Upper lobe of right lung (tissue), 1 donor: ENCODE data around the gene ARHGAP15. TPM values are rescaled to one million over a fixed set of nuclear protein-coding genes. Genes with fewer than 3 reads are reported as not detected.
A peak's percentile ranks its signal among the peaks of the same experiment; 100 is the strongest.

Experiments used
- ATAC-seq: fragments of 200-7000 bp; cut with Tn5 transposase; one replicate; pipeline ENCODE4 v1.9.1; 2020; ENCODE audit warnings: mild to moderate bottlenecking, moderate library complexity
- DNase-seq: peaks from one replicate; pipeline ENCODE4 v3.0.0-alpha.2; 2020
- H3K27ac ChIP-seq: fragments of 200-600 bp; one replicate; pipeline ENCODE4 v1.8.0; 2022
- H3K27me3 ChIP-seq: fragments of 200-600 bp; one replicate; pipeline ENCODE4 v1.8.0; 2022; ENCODE audit warnings: mild to moderate bottlenecking
- H3K36me3 ChIP-seq: fragments of 200-600 bp; one replicate; pipeline ENCODE4 v1.8.0; 2022
- H3K4me1 ChIP-seq: fragments of 200-600 bp; one replicate; pipeline ENCODE4 v1.8.0; 2022
- H3K4me3 ChIP-seq: fragments of 200-600 bp; one replicate; pipeline ENCODE4 v1.8.0; 2022; ENCODE audit warnings: mild to moderate bottlenecking
- H3K9me3 ChIP-seq: fragments of 200-600 bp; one replicate; pipeline ENCODE4 v1.8.0; 2022
- intact Hi-C: fragments of 100-400 bp; cut with DNase I; formaldehyde crosslinking; loops from one replicate; pipeline ENCODE4 v1.11.0; 2022
- long read RNA-seq: library from polyadenylated mRNA; unstranded; transcript quantifications from one replicate; pipeline ENCODE4 v2.0.0, GENCODE V29; 2021
- total RNA-seq: library from RNA; stranded (reverse); fragmentation: NEBNext Ultra II Directional; extraction: Animal tissue kit (Norgen Biotek cat#: 25700); gene quantifications from one replicate; pipeline ENCODE4 v1.2.1, GENCODE V29; 2021
- TF ChIP-seq, protein P1 (sequence below): fragments of 200-600 bp; IDR thresholded peaks from one replicate; pipeline ENCODE4 v1.8.0; 2022; ENCODE audit warnings: antibody characterized with exemption
- donor health status: DM: no; HTN: yes; CAD: no; lungs with severe emphysema.

ARHGAP15 gene
- total RNA-seq, result 19.2 TPM
- long read RNA-seq, transcript ARHGAP15-201 (14 exons, 1,775 nt), result major isoform, 6 of 17 reads
- long read RNA-seq, partial matches to known transcripts, result 2 of 17 reads
- long read RNA-seq, other reads (novel, unspliced or antisense), result 8 of 17 reads

DNA sequence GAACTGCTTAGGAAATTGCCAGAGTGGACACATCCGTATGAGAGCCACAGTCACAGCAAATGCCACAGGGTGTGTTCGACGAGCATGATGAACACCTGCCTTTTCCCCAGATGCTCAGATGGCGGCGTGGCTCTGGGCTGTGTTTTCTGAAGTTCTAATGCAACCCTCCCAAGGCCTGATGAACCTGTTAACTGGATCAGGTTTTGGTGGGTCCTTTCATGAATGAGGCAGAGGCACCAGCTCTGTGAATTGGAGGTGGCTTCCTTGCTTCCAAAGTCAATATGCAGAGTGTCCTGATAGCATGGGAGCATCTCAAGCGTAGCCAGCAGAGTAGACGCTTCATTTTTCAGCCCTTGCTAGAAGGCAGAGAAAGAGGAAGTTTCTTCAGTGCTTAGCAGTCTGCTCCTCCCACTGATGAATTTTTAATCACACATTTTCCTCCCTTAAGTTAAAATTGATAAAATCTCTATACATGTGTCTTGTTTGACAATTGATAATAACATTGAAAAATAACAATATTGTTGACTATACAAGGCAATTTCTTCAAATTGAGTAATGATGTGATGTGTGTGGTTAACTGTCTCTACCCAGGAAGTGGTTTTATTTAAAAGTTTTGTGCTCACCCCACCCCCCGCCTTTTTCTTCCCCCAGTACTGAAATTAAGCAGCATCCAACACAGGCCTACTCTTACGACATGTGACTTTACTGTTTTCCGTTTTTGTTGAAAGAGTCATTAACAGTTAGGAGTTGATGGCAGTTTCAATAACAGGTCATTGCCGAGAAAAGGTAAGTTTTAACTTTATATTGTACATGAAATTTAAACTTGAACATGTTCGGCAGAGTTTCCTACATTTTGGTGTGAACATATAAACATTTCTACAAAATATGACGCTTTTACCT lies at the start of gene ARHGAP15:
ARHGAP15 (plus strand) TSS at position 739 of the 900 bp plus-strand sequence.
- peaks cover 7% of the 10 kb centered on the region for H3K4me1 ChIP-seq
- peak within 1 kb of the TSS; percentile 34 for H3K4me3 ChIP-seq
- intact Hi-C loops, result no loop called here
- DNase-seq (no peak), ATAC-seq (peak; percentile 87)
- H3K9me3 ChIP-seq, result no peaks in the 10 kb centered on the region
- no peaks in the 10 kb centered on the region for H3K27me3 ChIP-seq
- H3K27ac ChIP-seq, result peak within 1 kb of the TSS; percentile 70
- TF ChIP-seq, protein P1, sequence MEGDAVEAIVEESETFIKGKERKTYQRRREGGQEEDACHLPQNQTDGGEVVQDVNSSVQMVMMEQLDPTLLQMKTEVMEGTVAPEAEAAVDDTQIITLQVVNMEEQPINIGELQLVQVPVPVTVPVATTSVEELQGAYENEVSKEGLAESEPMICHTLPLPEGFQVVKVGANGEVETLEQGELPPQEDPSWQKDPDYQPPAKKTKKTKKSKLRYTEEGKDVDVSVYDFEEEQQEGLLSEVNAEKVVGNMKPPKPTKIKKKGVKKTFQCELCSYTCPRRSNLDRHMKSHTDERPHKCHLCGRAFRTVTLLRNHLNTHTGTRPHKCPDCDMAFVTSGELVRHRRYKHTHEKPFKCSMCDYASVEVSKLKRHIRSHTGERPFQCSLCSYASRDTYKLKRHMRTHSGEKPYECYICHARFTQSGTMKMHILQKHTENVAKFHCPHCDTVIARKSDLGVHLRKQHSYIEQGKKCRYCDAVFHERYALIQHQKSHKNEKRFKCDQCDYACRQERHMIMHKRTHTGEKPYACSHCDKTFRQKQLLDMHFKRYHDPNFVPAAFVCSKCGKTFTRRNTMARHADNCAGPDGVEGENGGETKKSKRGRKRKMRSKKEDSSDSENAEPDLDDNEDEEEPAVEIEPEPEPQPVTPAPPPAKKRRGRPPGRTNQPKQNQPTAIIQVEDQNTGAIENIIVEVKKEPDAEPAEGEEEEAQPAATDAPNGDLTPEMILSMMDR, result no peak
- no peaks in the 10 kb centered on the region for H3K36me3 ChIP-seq

DNA sequence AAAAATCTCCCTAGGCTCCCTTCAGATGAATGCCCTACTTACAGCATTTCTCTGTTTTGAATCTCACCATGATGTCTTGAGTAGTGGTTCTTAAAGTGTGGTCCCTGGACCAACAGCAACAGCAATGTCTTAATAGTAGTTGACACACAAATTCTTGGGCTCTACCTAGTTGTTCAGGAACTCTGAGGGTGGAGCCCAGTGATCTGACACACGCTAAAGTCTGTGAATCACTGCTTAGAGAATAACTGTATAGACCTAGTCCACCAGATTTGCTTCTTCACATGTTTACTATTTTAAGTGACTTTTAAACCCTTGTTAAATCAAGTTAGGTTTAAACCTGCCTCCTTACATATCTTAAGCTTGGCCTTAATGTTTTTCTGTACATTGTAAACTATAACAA lies 47.6 kb upstream of the ARHGAP15 start:
- no peak overlapping the region for H3K27ac ChIP-seq
- H3K27me3 ChIP-seq, result no peaks in the 10 kb centered on the region
- ATAC-seq (no peak), DNase-seq (no peak)
- no peak overlapping the region for H3K4me3 ChIP-seq
- intact Hi-C loops, result no loop called here
- no peaks in the 10 kb centered on the region for H3K9me3 ChIP-seq
- TF ChIP-seq, protein P1, result no peak
- H3K4me1 ChIP-seq, result no peaks in the 10 kb centered on the region
- no peaks in the 10 kb centered on the region for H3K36me3 ChIP-seq

DNA sequence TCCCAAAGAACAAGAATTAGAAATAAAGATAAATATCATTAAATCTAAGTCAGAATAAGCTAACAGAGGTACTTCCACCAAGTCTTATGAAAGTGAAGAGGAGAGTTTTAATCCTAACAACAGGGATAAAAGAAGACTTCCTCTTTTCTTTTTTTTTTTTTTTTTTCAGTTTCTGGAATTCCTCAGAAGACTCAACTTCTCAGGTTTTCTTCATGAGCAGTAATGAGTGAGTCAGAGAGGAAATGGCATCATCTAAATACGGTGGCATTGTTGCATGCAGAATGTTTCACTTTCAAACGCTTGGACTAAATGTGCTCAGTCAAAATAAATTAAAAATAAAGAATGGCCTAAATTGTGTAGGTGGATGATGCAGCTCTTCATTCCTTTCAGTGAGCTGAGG lies 45.6 kb upstream of the ARHGAP15 start:
- H3K4me3 ChIP-seq, result no peak overlapping the region
- H3K27me3 ChIP-seq, result no peaks in the 10 kb centered on the region
- no peaks in the 10 kb centered on the region for H3K9me3 ChIP-seq
- H3K36me3 ChIP-seq, result no peaks in the 10 kb centered on the region
- intact Hi-C loops, result no loop called here
- TF ChIP-seq, protein P1, result no peak
- H3K27ac ChIP-seq, result no peak overlapping the region
- DNase-seq (no peak), ATAC-seq (peak; percentile 69)
- no peaks in the 10 kb centered on the region for H3K4me1 ChIP-seq

DNA sequence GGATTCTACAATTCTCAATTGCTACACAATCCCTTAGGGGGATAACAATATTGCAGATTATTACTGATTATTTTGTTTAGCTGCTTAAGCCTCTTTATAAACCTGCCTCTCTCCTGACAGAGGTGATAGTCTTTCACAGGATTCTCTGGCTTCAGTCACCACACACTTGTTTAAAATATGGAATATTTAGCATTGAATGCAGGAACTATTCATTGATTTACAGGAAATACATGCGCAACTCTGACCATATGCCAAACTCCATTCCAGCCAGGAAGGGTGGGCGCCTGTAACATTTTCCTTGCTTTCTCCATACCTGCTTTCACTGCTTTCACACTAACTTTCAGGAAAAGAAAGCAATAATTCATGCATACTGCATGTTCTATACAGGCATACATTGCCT lies 44.8 kb upstream of the ARHGAP15 start:
- DNase-seq (no peak), ATAC-seq (no peak)
- TF ChIP-seq, protein P1, result no peak
- Histone ChIP-seq H3K27me3 (no peaks in the 10 kb centered on the region), H3K36me3 (no peaks in the 10 kb centered on the region), H3K4me3 (no peak overlapping the region), H3K9me3 (no peaks in the 10 kb centered on the region), H3K27ac (no peak overlapping the region), H3K4me1 (no peaks in the 10 kb centered on the region)
- intact Hi-C loops, result no loop called here

DNA sequence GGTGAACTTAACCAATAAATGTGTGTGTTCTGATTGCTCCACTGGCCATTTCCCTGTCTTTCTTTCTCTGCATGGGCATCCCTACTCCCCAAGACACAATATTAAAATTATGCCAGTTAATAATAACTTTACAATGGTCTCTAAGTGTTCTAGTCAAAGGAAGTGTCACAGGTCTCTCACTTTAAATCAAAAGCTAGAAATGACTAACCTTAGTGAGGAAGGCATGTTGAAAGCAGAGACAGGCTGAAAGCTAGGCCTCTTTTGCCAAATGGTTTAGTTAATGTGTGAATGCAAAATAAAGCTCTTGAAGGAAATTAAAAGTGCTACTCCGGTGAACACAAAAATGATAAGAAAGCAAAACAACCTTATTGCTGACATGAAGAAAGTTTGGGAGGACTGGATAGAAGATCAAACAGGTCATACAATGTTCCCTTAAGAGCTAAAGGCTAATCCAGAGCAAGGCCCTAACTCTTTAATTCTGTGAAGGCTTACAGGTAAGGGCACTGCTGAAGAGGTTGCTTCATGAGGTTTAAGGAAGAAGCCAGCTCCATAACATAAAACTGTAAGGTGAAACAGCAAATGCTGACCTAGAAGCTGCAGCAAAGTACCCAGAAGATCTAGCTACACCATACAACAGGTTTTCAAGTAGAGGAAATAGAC lies 44.0 kb upstream of the ARHGAP15 start:
- Histone ChIP-seq H3K9me3 (no peaks in the 10 kb centered on the region), H3K36me3 (no peaks in the 10 kb centered on the region), H3K27ac (no peak overlapping the region), H3K27me3 (no peaks in the 10 kb centered on the region), H3K4me3 (no peak overlapping the region), H3K4me1 (no peaks in the 10 kb centered on the region)
- TF ChIP-seq, protein P1, result no peak
- DNase-seq (no peak), ATAC-seq (no peak)
- intact Hi-C loops, result no loop called here
